Embryonic facial prominence (tissue), 1 donor: ENCODE data around the gene PDC.
"Not testable (repeated sequence)": the region's sequence is repeated elsewhere in the genome, so short reads cannot be mapped to it uniquely, and the experiment has no call there.

Source experiments
- DNase-seq: peaks from one replicate; pipeline ENCODE4 v3.0.0-alpha.2; 2016; ENCODE audit errors: extremely low spot score

PDC gene

GRCh38 chr1:186465946-186466345, 5.0 kb upstream of the PDC start:
- no peak for DNase-seq

GRCh38 chr1:186465491-186465890, 4.6 kb upstream of the PDC start:
- not testable (repeated sequence) for DNase-seq

- no peak for DNase-seq
Observed at GRCh38 chr1:186463926-186464325, 3.0 kb upstream of the PDC start.

GRCh38 chr1:186463511-186463910, 2.6 kb upstream of the PDC start:
- DNase-seq = no peak

- not testable (repeated sequence) for DNase-seq
Observed at GRCh38 chr1:186459161-186459560, 1.8 kb downstream of the PDC start.

GRCh38 chr1:186456729-186457255, 4.1 kb downstream of the PDC start:
- no peak for DNase-seq

GRCh38 chr1:186454981-186455380, 5.9 kb downstream of the PDC start:
- no peak for DNase-seq

- DNase-seq = no peak
Observed at GRCh38 chr1:186446152-186446551, 14.8 kb downstream of the PDC start.

- no peak for DNase-seq
Observed at GRCh38 chr1:186443638-186444037, 17.3 kb downstream of the PDC start.

- no peak for DNase-seq
Observed at GRCh38 chr1:186442651-186443375, 18.1 kb downstream of the PDC start.

GRCh38 chr1:186440584-186440983, 20.3 kb downstream of the PDC start:
- DNase-seq = no peak

- no peak for DNase-seq
Observed at GRCh38 chr1:186438567-186438966, 22.3 kb downstream of the PDC start.

- DNase-seq = no peak
Observed at GRCh38 chr1:186435336-186435735, 25.6 kb downstream of the PDC start.

GRCh38 chr1:186429017-186429416, 31.9 kb downstream of the PDC start:
- DNase-seq = no peak

GRCh38 chr1:186426118-186426517, 34.8 kb downstream of the PDC start:
- DNase-seq = no peak

- no peak for DNase-seq
Observed at GRCh38 chr1:186424539-186424938, 36.4 kb downstream of the PDC start.

GRCh38 chr1:186421446-186421845, 39.5 kb downstream of the PDC start:
- no peak for DNase-seq

GRCh38 chr1:186420923-186421322, 40.0 kb downstream of the PDC start:
- DNase-seq = no peak

GRCh38 chr1:186420311-186420710, 40.6 kb downstream of the PDC start:
- no peak for DNase-seq

- DNase-seq = no peak
Observed at GRCh38 chr1:186418503-186418902, 42.4 kb downstream of the PDC start.

GRCh38 chr1:186413319-186413718, 47.6 kb downstream of the PDC start:
- DNase-seq = no peak

GRCh38 chr1:186409091-186409490, 51.8 kb downstream of the PDC start:
- DNase-seq = no peak

- DNase-seq = peak; percentile 22
Observed at GRCh38 chr1:186404454-186405051, 56.4 kb downstream of the PDC start.
